GM19099 (cell line): ENCODE data around the gene DRD5.

ENCODE experiments used
- POLR2A ChIP-seq: IDR thresholded peaks from 3 replicates; pipeline ENCODE4 v1.6.1; 2011; ENCODE audit warnings: low read depth; ENCODE audit not compliant: insufficient read length; ENCODE audit errors: extremely low read depth

Gene DRD5

DNA sequence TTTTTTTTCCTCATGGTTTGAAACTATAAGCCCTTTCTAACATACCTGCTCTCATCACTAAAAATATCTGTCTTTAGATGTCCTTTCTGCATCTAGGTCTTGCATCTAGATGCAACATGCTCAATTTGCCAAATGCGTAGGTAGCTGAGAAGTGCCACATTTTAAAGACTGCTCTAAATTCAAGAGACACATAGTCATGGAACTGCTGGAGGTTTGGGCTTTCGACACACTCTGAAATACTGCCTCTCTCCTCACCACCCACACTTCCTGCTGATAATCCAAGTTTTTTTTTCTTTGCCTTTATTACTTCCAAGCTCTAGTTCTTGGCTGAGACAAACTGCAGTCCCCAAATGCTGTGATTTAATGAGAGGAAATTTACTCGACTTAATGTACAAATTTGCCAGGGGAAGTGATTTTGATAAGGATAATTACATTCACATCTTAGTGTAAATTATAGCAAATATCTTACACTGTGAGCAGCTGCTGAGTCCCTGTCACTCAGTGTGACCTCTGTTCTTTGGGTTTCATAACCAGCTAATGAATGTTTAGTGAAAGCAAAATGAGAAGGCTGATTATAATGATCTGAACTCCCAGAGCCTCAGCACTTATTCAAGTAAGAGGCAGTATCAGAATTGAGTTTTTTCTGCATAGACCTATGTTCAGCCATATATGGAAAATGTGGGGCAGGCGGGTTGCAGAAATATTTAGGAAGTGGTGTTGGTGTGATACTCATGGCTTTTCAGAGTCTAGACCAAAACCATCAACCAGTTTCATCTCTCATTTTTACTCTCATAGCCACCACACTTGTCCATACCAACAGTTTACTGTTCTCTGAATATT, 31.3 kb downstream of the DRD5 start:
- TF ChIP-seq POLR2A = no peak

DNA sequence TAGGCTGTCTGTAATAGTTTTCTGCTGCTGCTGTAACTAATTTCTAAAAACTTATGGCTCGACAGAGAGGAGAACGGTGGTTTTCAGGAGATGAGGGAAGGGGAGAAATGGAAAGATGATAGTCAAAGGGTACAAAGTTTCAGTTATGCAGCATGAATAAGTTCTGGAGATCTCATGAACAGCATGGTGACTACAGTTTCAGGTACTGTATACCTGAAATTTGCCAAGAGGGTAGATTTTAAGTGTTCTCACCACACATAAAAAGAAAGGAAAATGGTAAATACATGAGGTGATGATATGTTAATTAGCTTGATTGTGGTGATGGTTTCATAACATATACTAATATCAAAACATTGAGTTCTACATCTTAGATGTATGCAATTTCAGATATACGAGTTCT, 34.9 kb downstream of the DRD5 start:
- no peak for TF ChIP-seq POLR2A

GRCh38 chr4:9820343-9820742, 38.9 kb downstream of the DRD5 start:
- TF ChIP-seq POLR2A = no peak

- TF ChIP-seq POLR2A = no peak
These were observed 43.6 kb downstream of the DRD5 start for GRCh38 chr4:9825049-9825448.

DNA sequence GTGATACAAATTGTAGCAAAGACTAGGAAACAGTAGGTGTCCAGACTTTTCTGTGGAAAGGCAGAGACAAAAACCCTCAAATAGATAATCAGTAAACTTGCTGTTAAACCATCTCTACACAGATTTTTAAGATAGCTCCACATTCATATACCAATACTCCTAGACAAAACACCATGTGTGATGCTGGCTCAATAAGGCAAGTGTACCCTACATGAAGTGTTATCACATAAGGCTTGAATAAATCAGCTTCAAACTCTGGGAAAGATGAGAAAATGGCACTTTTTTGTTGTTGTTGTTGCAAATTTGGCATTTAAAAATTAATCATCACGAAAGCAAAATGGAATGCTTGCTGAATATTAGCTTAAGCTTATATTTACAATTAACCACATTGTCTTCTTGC, 45.1 kb downstream of the DRD5 start:
- TF ChIP-seq POLR2A = no peak

- no peak for TF ChIP-seq POLR2A
These were observed 51.2 kb downstream of the DRD5 start for GRCh38 chr4:9832640-9833039.

DNA sequence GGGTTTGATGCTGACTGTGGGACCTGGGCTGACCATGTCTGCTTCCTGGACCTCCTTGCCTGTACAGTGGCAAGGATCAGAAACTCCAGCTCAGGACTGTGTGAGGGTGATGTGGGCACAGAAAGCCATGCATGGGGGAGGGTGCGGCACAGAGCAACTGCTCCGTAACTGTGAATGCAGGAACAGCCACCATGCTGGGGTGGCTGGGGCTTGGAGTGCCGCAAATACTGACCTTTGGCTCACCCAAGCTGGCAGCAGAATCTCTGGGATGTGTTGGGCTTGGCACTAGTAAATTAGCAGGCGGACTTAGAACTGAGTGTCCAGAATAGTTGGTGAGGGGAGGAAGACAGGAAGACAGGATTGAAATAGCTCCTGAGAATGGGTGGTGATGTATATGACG, 52.0 kb downstream of the DRD5 start:
- no peak for TF ChIP-seq POLR2A
